NCI-H2227 treated with DMSO at 0.1 percent for 48 hours (cell line): ENCODE measurements around the gene EBNA1BP2.

Source experiments
- DNase-seq: peaks from one replicate; lab custom pipeline; 2025; lab: John Stamatoyannopoulos, UW

The EBNA1BP2 gene

GRCh38 chr1:43119928-43120586 lies 52.0 kb downstream of the EBNA1BP2 start:
- DNase-seq, result peak; percentile 59
